GM12873 (cell line): ENCODE data around the gene TNFAIP1.

Experiments
- CTCF ChIP-seq: IDR thresholded peaks from 2 replicates; pipeline ENCODE4 v1.5.1; 2012; ENCODE audit warnings: low read depth, mild to moderate bottlenecking, moderate library complexity, low read length, control low read depth; ENCODE audit not compliant: insufficient read depth; ENCODE audit errors: missing control alignments

TNFAIP1 gene

DNA sequence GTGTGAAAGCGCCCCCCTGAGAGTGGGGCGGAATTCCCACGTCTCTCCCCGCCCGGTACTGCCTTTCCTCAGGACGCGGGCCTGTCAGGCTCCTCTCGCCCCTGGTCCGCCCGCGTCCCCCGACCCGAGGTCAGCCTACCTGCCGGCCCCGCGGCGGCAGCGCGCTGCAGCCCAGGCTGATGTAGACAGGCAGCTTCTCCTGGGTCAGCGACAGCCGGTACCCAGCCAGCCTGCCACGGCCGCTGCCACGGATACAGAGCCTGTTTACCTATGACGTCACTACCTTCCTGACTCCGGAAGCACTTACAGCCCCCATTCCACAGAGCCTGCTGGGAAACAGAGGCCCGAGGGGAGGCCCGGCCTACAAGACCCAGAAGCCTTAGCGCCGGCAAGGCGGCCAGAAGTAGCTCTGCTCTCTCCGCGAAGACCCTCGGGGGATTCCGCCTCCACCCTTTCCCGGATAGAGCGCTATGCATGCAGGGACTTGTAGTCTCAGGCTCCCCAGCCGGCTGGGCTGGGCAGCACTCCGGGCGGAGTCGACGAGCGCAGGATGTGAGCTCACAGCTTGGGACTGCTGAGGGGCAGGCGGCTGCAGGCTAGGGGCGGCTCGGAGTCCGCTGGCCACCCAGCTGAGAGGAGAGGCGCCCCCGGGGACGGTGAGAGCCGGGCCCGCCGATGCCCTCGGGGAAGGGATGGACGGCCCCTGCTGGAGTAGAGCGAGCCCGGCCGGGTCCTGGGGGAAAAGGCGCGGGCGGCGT is at the start of gene TNFAIP1, which contains the start of gene IFT20:
Gene TNFAIP1 (plus strand): TSS at position 561 of the 758 bp plus-strand sequence. CDS start 3,761 bp downstream, outside the sequence.
Gene IFT20 (minus strand): TSS at position 272 of the 758 bp plus-strand sequence. CDS start 3,487 bp downstream, outside the sequence.
- no peak for TF ChIP-seq CTCF

DNA sequence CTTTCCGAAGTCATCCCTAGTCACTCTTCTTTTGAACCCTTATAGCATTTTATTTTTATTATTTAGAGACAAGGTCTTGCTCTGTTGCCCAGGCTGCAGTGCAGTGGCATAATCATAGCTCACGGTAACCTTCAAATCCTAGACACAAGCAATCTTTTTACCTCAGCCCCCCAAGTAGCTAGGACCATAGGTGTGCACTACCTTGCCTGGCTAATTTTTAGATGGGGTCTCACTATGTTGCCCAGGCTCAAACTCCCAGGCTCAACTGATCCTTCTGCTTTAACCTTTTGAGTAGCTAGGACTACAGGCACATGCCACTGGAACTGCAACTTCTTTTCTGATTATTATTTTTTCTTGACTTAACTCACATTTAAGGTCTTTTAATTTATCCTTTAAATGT is 49.6 kb upstream of the TNFAIP1 start:
- no peak for TF ChIP-seq CTCF

DNA sequence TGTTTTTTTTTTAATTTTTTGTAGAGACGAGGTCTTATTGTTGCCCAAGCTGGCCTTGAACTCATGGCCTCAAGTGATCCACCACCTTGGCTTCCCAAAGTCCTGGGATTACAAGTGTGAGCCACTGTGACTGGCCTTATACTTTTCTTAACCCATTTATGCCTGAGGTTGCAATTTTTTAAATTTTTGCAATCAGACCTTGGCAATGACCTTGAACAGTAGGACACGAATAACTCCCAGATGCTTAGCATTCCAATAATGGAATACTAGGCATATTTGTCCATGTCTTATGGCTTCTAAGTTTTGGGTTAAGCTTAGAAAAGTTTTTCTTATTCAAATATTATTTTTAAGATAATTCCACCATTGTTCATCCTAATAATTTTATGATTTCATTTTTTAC is 44.9 kb upstream of the TNFAIP1 start:
- no peak for TF ChIP-seq CTCF

DNA sequence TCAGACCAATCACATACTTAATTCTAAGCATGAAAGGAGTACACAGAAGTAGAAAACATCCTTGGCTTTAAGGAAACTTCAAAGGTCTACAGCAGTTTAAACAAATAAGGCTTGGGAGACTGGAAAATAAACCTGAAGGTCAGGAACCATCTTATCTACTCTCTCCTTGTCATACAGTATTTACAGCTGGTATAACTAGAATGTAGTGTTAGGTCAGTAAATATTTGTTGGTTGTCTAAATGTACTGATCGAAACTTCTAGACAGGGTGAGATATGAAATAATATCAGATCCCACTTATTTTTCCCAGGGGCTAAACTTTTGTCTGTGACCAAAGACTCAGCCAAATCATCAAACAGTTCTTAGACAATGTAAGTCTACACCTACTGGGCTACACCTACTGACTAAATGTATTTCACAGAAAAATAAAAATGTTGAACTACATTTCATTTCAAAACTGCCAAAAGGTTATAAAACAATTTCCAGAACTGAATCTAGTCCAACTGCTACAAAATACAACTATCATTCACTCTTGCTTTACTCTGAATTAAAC is 43.7 kb upstream of the TNFAIP1 start:
- TF ChIP-seq CTCF = no peak

DNA sequence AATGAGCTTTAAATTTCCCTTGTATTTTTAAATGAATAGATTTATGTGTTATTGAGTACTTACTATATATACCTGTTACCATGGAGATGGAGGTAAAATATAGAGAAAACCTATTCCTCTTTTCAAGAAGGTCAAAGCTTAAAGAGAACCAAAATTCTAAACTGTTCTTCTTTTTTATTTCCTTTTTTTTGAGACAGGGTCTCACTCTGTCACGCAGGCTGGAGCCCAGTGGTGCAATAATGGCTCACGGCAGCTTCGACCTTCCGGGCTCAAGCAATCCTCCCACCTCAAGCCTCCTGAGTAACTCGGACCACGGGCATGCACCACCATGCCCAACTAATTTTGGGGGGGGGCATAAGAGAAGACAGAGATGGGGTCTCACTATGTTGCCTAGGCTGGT is 41.6 kb upstream of the TNFAIP1 start:
- TF ChIP-seq CTCF = no peak

- TF ChIP-seq CTCF = no peak
These were observed 39.6 kb upstream of the TNFAIP1 start for GRCh38 chr17:28295677-28296578.

DNA sequence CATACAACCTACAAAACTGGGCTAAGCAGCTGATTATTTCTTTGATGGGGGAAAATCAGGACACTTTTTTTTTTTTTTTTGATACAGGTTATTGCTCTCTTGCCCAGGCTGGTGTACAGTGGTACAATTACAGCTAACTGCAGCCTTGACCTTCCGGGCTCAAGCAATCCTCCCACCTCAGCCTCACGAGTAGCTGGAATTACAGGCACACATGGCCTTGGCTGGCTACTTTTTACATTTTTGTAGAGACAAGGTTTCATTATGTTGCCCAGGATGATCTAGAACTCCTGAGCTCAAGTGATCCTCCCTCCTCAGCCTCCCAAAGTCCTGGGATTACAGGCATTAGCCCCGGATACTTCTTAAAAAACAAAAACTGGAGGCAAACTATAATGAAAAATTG is 37.1 kb upstream of the TNFAIP1 start:
- no peak for TF ChIP-seq CTCF
